T47D (cell line): ENCODE results near the gene EXOC3L2.

Source experiments
- DNase-seq, 2 experiments: peaks; one replicate each; pipeline versions ENCODE4 v3.0.0 to v3.0.0-alpha.2; 2011 to 2012; ENCODE audit warnings: low read depth in 1 of 2, low spot score in 1 of 2
- JUND ChIP-seq: IDR thresholded peaks from 2 replicates; pipeline ENCODE4 v1.6.1; 2012; ENCODE audit warnings: low read depth
- in situ Hi-C: cut with HindIII; loops from 2 replicates; pipeline ENCODE4 v1.10.0; 2016; ENCODE audit warnings: low sequenced_read_pairs, low pct_unique_long_range_greater_than_20kb

Gene EXOC3L2

GRCh38 chr19:45251452-45252354 lies 6.5 kb upstream of the EXOC3L2 start:
- no peak for TF ChIP-seq JUND
- in situ Hi-C loops = no loop called here
- no peak for DNase-seq

DNA sequence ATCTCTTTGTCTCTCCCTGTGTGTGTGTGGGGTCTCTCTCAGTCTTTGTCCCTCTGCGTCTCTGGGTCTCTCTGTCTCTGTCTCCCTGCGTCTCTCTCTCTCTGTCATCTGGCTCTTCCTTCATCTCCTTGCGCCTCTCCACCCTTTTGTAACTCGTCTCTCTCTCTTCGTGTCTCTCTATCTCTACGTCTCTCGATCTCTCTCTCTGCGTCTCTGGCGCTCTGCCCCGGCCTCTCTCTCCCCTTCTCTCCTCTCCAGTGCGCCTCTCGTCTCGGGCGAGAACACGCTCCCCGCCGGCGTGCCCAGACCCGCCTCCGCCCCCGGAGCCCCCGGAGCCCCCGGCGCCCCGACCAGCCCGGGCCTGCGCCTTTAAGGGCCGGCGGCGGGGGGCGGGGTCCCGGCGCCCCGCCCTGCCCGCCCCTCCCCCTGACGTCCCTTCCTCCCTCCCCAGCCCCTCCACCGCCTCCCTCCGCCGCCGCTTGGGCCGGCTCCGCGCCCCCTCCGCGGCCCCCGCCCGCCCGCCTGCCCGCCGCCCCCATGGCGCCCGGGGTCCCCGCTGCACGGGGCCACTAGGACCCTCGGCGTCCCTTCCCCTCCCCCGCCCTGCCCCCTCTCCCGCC lies 5.7 kb upstream of the EXOC3L2 start, which contains the start of gene MARK4:
Gene MARK4 (plus strand): TSS at position 440 of the 620 bp plus-strand sequence. CDS start 318 bp downstream, outside the sequence.
- DNase-seq = peak; percentile 50 to 76
- in situ Hi-C loops = no loop called here
- no peak for TF ChIP-seq JUND

DNA sequence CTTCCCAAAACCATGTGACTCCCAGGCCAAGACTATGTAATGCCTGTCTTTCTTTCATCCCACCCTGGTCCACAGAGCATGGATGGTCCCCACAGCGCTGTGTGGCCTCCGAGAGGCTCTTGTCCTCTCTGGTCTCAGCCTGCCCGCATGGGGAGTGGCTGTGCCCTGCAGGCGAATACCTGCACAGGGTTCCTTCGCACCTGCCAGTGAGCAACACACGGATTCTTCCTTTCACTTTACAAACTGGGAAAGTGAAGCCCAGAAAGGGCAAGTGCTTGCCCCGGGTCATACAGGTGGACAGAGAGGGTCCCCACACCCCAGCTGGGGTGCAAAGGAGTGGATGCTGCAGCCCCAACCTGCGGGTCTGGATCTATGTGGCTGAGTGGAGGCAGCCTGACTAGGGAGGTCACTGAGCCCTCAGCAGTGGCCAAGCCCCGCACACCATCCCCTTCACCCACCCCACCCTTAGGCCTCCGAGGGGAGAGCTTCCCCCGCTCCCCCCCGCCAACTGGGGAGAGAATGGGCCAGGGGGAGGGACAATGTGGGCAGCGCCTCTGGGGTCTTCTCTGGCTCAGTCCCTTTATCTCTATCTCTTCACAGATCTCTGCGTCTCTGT lies 5.1 kb upstream of the EXOC3L2 start:
- no peak for TF ChIP-seq JUND
- in situ Hi-C loops = no loop called here
- DNase-seq = peak in 1 of 2 experiments; percentile 18

DNA sequence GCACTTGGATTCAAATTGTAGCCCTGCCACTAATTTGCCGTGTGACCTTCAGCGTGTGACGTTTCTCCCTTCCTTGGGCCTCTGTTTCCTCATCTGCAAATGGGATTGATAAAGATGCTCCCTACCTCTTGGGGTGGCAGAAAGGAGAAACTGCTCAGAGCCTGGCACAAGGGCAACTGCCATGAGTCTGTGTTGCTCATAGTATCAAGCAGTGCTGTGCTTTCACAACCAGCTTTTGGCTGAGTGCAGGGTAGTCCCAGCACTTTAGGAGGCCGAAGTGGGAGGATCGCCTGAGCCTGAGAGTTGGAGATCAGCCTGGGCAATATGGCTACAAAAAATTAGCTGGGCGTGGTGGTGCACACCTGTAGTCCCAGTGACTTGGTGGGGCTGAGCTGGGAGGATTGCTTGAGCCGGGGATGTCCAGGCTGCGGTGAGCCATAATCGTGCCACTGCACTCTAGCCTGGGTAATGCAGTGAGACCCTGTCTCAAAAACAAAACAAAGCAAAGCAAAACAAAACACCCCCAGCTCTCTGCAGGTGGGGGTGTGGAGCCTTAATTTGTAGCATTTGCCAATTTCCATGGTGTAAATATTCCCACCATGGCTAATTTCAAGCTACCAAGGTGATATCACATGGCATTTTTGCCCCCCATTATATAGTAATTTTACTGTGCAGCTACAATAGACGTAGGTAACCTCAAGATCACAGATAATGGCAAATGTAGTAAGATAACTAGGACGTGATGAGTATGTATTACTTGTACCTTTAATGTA lies 4.2 kb upstream of the EXOC3L2 start:
- in situ Hi-C loops = no loop called here
- TF ChIP-seq JUND = no peak
- no peak for DNase-seq

DNA sequence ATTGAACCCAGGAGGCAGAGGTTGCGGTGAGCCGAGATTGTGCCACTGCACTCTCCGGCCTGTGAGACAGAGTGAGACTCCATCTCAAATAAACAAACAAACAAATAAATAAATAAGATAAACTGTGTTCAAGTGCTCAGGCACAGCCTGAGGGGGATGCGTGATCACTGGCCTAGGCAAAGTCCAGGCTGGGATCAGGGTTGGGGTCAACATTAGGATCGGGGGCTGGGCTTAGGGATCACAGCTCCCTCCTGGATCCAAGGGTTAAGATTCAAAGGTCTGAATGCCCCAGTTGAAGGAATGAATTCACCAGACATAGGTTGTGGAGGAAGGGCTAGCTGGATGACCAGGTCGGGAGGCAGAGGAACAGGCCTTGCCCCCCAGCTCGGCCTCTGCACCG lies 1.9 kb upstream of the EXOC3L2 start:
- in situ Hi-C loops = no loop called here
- no peak for TF ChIP-seq JUND
- no peak for DNase-seq

- no peak for TF ChIP-seq JUND
- in situ Hi-C loops = no loop called here
- DNase-seq = no peak
These were observed 619 bp upstream of the EXOC3L2 start for GRCh38 chr19:45245826-45246225.

DNA sequence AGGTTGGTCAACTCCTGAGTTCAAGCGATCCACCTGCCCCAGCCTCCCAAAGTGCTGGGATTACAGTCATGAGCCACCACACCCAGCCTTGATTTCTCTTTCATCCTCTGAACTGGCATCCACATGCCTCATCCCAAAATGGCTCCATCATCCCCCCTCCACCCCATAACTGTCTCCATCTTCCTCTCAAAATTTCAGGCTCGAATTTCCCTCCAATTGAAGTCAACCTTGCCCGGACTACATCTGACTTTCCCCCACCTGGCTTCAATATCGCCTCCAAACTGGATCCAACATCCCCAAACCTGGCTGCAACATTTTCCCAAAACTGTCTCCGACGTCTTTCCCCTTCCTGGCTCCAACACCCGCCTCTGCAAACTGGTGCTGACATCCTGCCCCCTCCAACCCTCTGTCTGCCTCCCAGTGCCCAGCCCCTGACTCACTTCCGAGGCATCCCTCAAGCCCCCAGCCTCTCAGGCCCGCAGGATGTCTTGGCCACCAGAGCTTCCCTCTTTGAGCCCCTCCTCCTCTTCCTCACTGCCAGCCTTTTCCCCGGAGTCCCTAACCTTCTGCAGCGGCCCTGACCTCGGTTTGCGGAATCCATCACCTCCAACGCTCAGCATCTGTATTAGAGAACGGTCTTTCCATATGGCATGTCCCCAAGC lies 943 bp downstream of the EXOC3L2 start:
- TF ChIP-seq JUND = no peak
- in situ Hi-C loops = no loop called here
- no peak for DNase-seq

DNA sequence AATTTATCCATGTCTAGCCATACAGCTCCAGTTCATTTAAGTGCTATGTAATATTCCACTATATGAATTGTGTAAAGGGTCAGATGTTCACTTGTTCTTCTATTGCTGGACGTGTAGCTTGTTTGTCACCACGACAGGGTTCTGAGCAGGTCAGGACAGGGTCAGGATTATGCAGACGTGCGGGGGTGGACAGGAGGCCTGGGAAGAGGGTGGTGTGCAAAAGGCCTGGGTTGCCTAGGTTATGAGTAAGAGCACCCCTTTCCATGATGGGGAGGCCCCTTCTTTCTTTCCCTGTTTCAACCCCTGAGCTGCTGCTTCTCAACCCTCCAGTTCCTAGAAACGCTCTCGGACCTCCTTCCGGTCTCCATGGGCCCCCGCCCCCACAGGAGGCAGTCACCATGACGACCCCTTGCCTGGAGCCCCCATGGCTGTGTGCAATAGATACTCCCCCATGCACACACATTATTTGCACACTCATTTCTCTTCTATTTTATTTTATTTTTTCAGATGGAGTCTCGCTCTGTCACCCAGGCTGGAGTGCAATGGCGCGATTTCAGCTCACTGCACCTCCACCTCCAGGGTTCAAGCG lies 2.0 kb downstream of the EXOC3L2 start:
- no peak for DNase-seq
- no peak for TF ChIP-seq JUND
- in situ Hi-C loops = no loop called here

DNA sequence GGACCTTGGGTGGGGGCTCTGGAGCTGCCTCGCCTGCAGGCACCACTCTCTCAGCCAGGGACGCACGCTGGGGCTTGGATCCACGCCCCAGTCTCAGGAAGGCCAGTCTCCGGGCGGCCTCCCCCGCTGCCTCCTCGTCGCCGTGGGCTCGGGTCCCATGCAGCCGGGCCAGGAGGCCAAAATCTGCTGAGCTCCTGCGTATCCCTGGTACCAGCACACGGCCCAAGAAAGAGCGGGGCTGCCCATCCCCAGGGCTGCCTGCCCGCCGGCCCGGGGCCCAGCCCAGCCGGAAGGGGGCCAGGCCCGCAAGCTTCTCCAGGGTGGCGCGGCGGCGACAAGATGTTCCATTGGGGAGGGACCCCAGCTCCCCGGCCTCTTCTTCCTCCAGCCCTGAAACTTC lies 6.7 kb downstream of the EXOC3L2 start:
- in situ Hi-C loops = no loop called here
- DNase-seq = no peak
- TF ChIP-seq JUND = no peak

DNA sequence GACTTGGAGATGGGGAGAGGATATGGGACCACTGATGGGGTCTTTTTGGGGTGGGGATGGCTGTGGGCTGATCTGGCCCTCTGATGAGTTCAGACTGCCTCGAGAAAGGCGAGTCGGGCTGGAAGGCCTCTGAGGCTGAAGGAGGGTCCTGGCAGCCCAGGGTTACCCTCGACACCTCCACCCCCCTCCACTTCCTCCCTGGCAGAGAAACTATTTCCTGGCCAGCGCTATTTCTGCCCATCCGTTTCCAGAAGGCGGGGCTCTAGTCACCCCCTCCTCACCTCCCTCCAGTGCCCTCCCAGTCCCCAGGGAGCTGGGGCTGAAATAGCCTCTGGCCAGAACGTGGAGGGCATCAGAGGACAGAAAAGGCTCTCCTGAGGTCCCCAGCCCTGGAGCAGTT lies 9.7 kb downstream of the EXOC3L2 start:
- in situ Hi-C loops = no loop called here
- no peak for DNase-seq
- no peak for TF ChIP-seq JUND

- DNase-seq = no peak
- no peak for TF ChIP-seq JUND
- in situ Hi-C loops = no loop called here
These were observed 10.9 kb downstream of the EXOC3L2 start for GRCh38 chr19:45234089-45234869.
